Astrocyte (in vitro differentiated cells and primary cell): Measurements from ENCODE around the gene OXTR. TPM values are rescaled to one million over a fixed set of nuclear protein-coding genes. Genes with fewer than 3 reads are reported as not detected.

Experiments used
- DNase-seq: peaks from one replicate; pipeline ENCODE4 v3.0.0-alpha.2; 2010; ENCODE audit warnings: low read depth
- FAIRE-seq: peaks from 2 replicates; lab custom pipeline; 2011; peaks lifted over from hg19 to GRCh38; lab: Jason Lieb, UNC
- H2AFZ ChIP-seq: 2 replicates; pipeline ENCODE4 v1.6.0; 2012; ENCODE audit warnings: low read depth, low read length, inconsistent platforms
- H3K27ac ChIP-seq: 2 replicates; pipeline ENCODE4 v1.5.1; 2011; ENCODE audit warnings: low read depth, low read length, inconsistent platforms
- H3K27me3 ChIP-seq: 2 replicates; pipeline ENCODE4 v1.6.0; 2011; ENCODE audit warnings: low read length, inconsistent platforms; ENCODE audit not compliant: insufficient read depth
- H3K36me3 ChIP-seq: 2 replicates; pipeline ENCODE4 v1.5.1; 2011; ENCODE audit warnings: low read length, inconsistent platforms; ENCODE audit not compliant: insufficient read depth
- H3K4me1 ChIP-seq: 2 replicates; pipeline ENCODE4 v1.5.1; 2011; ENCODE audit warnings: low read length, inconsistent platforms; ENCODE audit not compliant: insufficient read depth
- H3K4me2 ChIP-seq: 2 replicates; pipeline ENCODE4 v1.6.0; 2012; ENCODE audit warnings: low read length, inconsistent platforms
- H3K4me3 ChIP-seq: 2 replicates; pipeline ENCODE4 v1.5.1; 2011; ENCODE audit warnings: low read depth, mild to moderate bottlenecking, low read length, inconsistent platforms; ENCODE audit not compliant: insufficient read depth
- H3K79me2 ChIP-seq: 2 replicates; pipeline ENCODE4 v1.6.0; 2012; ENCODE audit warnings: mild to moderate bottlenecking, low read length, inconsistent platforms; ENCODE audit not compliant: insufficient read depth
- H3K9ac ChIP-seq: 2 replicates; pipeline ENCODE4 v1.6.0; 2012; ENCODE audit warnings: mild to moderate bottlenecking, low read length, inconsistent platforms
- H3K9me3 ChIP-seq: 2 replicates; pipeline ENCODE4 v1.5.1; 2012; ENCODE audit warnings: low read depth, mild to moderate bottlenecking, low read length, inconsistent platforms; ENCODE audit not compliant: insufficient read depth
- H4K20me1 ChIP-seq: 2 replicates; pipeline ENCODE4 v1.6.0; 2012; ENCODE audit warnings: low read length, inconsistent platforms; ENCODE audit not compliant: insufficient read depth
- H3K27ac Mint-ChIP-seq: one replicate; pipeline ENCODE4 v1.8.0; 2021; ENCODE audit warnings: mild to moderate bottlenecking, mixed read lengths; ENCODE audit not compliant: unreplicated experiment
- H3K27me3 Mint-ChIP-seq: one replicate; pipeline ENCODE4 v1.8.0; 2021; ENCODE audit warnings: low read depth, mixed read lengths; ENCODE audit not compliant: unreplicated experiment
- H3K36me3 Mint-ChIP-seq: one replicate; pipeline ENCODE4 v1.8.0; 2021; ENCODE audit warnings: low read depth, mixed read lengths; ENCODE audit not compliant: unreplicated experiment
- H3K4me1 Mint-ChIP-seq: one replicate; pipeline ENCODE4 v1.8.0; 2021; ENCODE audit warnings: low read depth, mixed read lengths; ENCODE audit not compliant: unreplicated experiment
- H3K4me3 Mint-ChIP-seq: one replicate; pipeline ENCODE4 v1.8.0; 2021; ENCODE audit warnings: mild to moderate bottlenecking, moderate library complexity, mixed read lengths; ENCODE audit not compliant: unreplicated experiment
- H3K9me3 Mint-ChIP-seq: one replicate; pipeline ENCODE4 v1.8.0; 2021; ENCODE audit warnings: mild to moderate bottlenecking, mixed read lengths; ENCODE audit not compliant: unreplicated experiment
- EZH2 ChIP-seq: IDR thresholded peaks from 2 replicates; pipeline ENCODE4 v1.6.1; 2012; ENCODE audit warnings: mild to moderate bottlenecking, low read length, inconsistent platforms; ENCODE audit not compliant: insufficient read depth
- total RNA-seq: library from RNA; stranded (reverse); gene quantifications from 2 replicates; pipeline ENCODE4 v1.2.1, GENCODE V29; 2021
- TF ChIP-seq, protein P1 (sequence below): IDR thresholded peaks from 2 replicates; pipeline ENCODE4 v1.5.1; 2011; ENCODE audit warnings: low read depth, mild to moderate bottlenecking, inconsistent platforms, low read length, moderate library complexity; ENCODE audit not compliant: insufficient read depth

OXTR gene
- total RNA-seq, 1 donor from 2014 or later = 3.0 TPM

DNA sequence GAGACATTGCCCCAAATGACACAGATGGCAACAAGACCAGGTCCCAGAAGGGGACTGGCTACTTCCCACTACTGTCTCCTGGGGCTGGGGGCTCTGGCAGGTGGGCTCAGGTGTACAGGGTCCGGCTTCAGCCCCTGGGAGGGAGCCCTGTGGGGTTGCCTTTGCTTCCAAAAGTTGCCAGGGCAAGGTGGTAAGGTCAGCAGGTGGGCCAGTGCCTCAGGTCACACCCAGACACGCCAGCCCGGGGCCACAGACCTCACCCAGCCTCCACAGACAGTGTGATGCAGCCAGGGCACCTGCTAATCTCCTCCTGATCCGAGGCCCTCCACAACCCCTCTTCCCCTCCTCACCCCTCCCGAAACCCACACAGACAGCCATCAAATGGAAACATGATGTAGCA lies 7.5 kb downstream of the OXTR start:
- Mint-ChIP-seq H3K27ac (no peak overlapping the region), H3K4me1 (peaks cover 8% of the 10 kb centered on the region), H3K27me3 (peaks cover 47% of the 10 kb centered on the region), H3K36me3 (peaks cover 2% of the 10 kb centered on the region), H3K4me3 (no peak overlapping the region), H3K9me3 (peaks cover 1% of the 10 kb centered on the region)
- FAIRE-seq (no peak), DNase-seq (no peak)
- TF ChIP-seq, protein P1, sequence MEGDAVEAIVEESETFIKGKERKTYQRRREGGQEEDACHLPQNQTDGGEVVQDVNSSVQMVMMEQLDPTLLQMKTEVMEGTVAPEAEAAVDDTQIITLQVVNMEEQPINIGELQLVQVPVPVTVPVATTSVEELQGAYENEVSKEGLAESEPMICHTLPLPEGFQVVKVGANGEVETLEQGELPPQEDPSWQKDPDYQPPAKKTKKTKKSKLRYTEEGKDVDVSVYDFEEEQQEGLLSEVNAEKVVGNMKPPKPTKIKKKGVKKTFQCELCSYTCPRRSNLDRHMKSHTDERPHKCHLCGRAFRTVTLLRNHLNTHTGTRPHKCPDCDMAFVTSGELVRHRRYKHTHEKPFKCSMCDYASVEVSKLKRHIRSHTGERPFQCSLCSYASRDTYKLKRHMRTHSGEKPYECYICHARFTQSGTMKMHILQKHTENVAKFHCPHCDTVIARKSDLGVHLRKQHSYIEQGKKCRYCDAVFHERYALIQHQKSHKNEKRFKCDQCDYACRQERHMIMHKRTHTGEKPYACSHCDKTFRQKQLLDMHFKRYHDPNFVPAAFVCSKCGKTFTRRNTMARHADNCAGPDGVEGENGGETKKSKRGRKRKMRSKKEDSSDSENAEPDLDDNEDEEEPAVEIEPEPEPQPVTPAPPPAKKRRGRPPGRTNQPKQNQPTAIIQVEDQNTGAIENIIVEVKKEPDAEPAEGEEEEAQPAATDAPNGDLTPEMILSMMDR = no peak
- no peak for TF ChIP-seq EZH2
- H2AFZ ChIP-seq = no peak overlapping the region
- no peak overlapping the region for H3K27ac ChIP-seq
- peaks cover 56% of the 10 kb centered on the region for H4K20me1 ChIP-seq
- H3K27me3 ChIP-seq = no peaks in the 10 kb centered on the region
- peaks cover 19% of the 10 kb centered on the region for H3K36me3 ChIP-seq
- no peaks in the 10 kb centered on the region for H3K9me3 ChIP-seq
- H3K79me2 ChIP-seq = peaks cover 45% of the 10 kb centered on the region
- no peak overlapping the region for H3K4me3 ChIP-seq
- H3K4me2 ChIP-seq = no peak overlapping the region
- no peak overlapping the region for H3K9ac ChIP-seq
- peaks cover 45% of the 10 kb centered on the region for H3K4me1 ChIP-seq

DNA sequence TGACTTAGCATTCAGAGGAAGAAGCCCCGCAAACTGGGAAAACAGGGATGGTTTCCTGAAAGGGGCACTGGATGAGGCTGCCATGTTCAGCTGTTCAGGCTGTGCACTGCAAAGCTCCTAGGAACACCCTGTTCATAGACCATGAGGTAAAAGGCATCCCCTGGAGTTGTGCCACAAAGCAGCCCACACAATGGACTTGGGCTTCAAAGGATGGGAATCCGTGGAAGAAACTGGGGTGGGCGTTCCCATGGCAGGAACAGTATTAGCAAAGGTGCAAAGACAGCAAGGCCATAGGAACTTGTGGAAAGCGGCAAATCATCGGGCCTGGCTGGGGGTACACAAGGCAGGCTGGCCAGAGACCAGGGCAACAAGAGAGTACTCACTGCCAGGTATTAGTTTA lies 8.9 kb downstream of the OXTR start:
- Histone ChIP-seq H3K4me2 (no peak overlapping the region), H3K36me3 (peaks cover 16% of the 10 kb centered on the region), H3K4me1 (peaks cover 31% of the 10 kb centered on the region), H2AFZ (no peak overlapping the region), H3K4me3 (no peak overlapping the region), H3K9me3 (no peaks in the 10 kb centered on the region), H3K79me2 (peaks cover 39% of the 10 kb centered on the region), H4K20me1 (peaks cover 47% of the 10 kb centered on the region), H3K27ac (no peak overlapping the region), H3K27me3 (no peaks in the 10 kb centered on the region), H3K9ac (no peak overlapping the region)
- H3K27me3 Mint-ChIP-seq = peaks cover 37% of the 10 kb centered on the region
- no peak overlapping the region for H3K27ac Mint-ChIP-seq
- peaks cover 8% of the 10 kb centered on the region for H3K4me1 Mint-ChIP-seq
- no peak for TF ChIP-seq EZH2
- TF ChIP-seq, protein P1 = no peak
- peaks cover 1% of the 10 kb centered on the region for H3K9me3 Mint-ChIP-seq
- DNase-seq = peak; percentile 49
- no peak for FAIRE-seq
- H3K36me3 Mint-ChIP-seq = peaks cover 2% of the 10 kb centered on the region
- H3K4me3 Mint-ChIP-seq = no peak overlapping the region

DNA sequence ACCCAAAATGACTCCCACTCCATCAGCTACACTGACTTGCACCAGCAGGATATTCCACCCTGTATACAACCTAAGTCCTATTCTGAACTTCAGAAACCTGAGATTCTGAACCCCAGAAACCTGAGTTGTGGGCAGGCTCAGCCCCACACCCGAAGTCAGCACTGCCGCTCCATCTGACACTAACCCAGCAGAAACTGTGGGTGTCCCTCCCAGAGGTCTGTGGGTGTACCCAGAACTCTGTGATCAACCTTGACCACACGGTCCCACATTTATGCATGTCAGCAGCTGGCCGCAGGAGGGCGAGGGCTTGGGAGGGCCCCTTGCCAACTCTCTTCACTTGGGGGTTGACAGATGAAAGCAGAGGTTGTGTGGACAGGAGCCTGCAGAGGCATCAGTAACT lies 9.3 kb downstream of the OXTR start:
- H3K9me3 ChIP-seq = no peaks in the 10 kb centered on the region
- FAIRE-seq (no peak), DNase-seq (no peak)
- H3K36me3 Mint-ChIP-seq = peaks cover 1% of the 10 kb centered on the region
- no peak overlapping the region for H3K27ac ChIP-seq
- TF ChIP-seq EZH2 = no peak
- peaks cover 12% of the 10 kb centered on the region for H3K36me3 ChIP-seq
- H2AFZ ChIP-seq = no peak overlapping the region
- H3K9me3 Mint-ChIP-seq = peaks cover 1% of the 10 kb centered on the region
- H3K4me2 ChIP-seq = no peak overlapping the region
- H3K4me1 Mint-ChIP-seq = peaks cover 8% of the 10 kb centered on the region
- H3K79me2 ChIP-seq = peaks cover 35% of the 10 kb centered on the region
- no peaks in the 10 kb centered on the region for H3K27me3 ChIP-seq
- peaks cover 27% of the 10 kb centered on the region for H3K4me1 ChIP-seq
- no peak overlapping the region for H3K4me3 Mint-ChIP-seq
- H3K27ac Mint-ChIP-seq = no peak overlapping the region
- H3K4me3 ChIP-seq = no peak overlapping the region
- H4K20me1 ChIP-seq = peaks cover 45% of the 10 kb centered on the region
- H3K9ac ChIP-seq = no peak overlapping the region
- H3K27me3 Mint-ChIP-seq = peaks cover 33% of the 10 kb centered on the region
